GM23248 (cell line): ENCODE results near the gene RIT2. TPM values are rescaled to one million over a fixed set of nuclear protein-coding genes. Genes with fewer than 3 reads are reported as not detected.

Experiments used
- DNase-seq: peaks from one replicate; pipeline ENCODE4 v3.0.0-alpha.2; 2015
- H2AFZ ChIP-seq: fragments of 200-600 bp; sonication (generic); 2 replicates; pipeline ENCODE4 v1.6.1; 2016; ENCODE audit warnings: antibody characterized with exemption
- H3F3A ChIP-seq: fragments of 200-600 bp; sonication (generic); 2 replicates; pipeline ENCODE4 v1.6.1; 2016; ENCODE audit warnings: mild to moderate bottlenecking, antibody characterized with exemption, mixed run types; ENCODE audit not compliant: insufficient read depth
- H3K27ac ChIP-seq: fragments of 200-600 bp; sonication (generic); 2 replicates; pipeline ENCODE4 v1.5.1; 2016; ENCODE audit warnings: mild to moderate bottlenecking
- H3K27me3 ChIP-seq: fragments of 200-600 bp; sonication (generic); replicated peaks from 2 replicates; pipeline ENCODE4 v1.6.1; 2016; ENCODE audit warnings: mild to moderate bottlenecking; ENCODE audit not compliant: insufficient read depth
- H3K36me3 ChIP-seq: fragments of 200-600 bp; sonication (generic); 2 replicates; pipeline ENCODE4 v1.6.1; 2016; ENCODE audit warnings: low read depth, mild to moderate bottlenecking
- H3K4me1 ChIP-seq: fragments of 200-600 bp; sonication (generic); 2 replicates; pipeline ENCODE4 v1.6.1; 2016; ENCODE audit warnings: mild to moderate bottlenecking; ENCODE audit not compliant: insufficient read depth
- H3K4me2 ChIP-seq: fragments of 200-600 bp; sonication (generic); one replicate; pipeline ENCODE4 v1.6.1; 2016; ENCODE audit warnings: mild to moderate bottlenecking; ENCODE audit not compliant: unreplicated experiment
- H3K4me3 ChIP-seq: fragments of 200-600 bp; sonication (generic); 2 replicates; pipeline ENCODE4 v1.5.1; 2016; ENCODE audit warnings: mild to moderate bottlenecking
- H3K79me2 ChIP-seq: fragments of 200-600 bp; sonication (generic); 2 replicates; pipeline ENCODE4 v1.6.1; 2016; ENCODE audit warnings: mild to moderate bottlenecking; ENCODE audit not compliant: insufficient read depth
- H3K9ac ChIP-seq: fragments of 200-600 bp; sonication (generic); 2 replicates; pipeline ENCODE4 v1.6.1; 2016; ENCODE audit warnings: mild to moderate bottlenecking
- H3K9me2 ChIP-seq: fragments of 200-600 bp; sonication (generic); 2 replicates; pipeline ENCODE4 v1.6.1; 2016; ENCODE audit warnings: mixed run types, mild to moderate bottlenecking, moderate library complexity; ENCODE audit not compliant: insufficient read depth
- H3K9me3 ChIP-seq: fragments of 200-600 bp; sonication (generic); one replicate; pipeline ENCODE4 v1.6.1; 2017; ENCODE audit warnings: low read depth
- H4K20me1 ChIP-seq: fragments of 200-600 bp; sonication (generic); 2 replicates; pipeline ENCODE4 v1.6.0; 2016; ENCODE audit not compliant: insufficient read depth
- EZH2 ChIP-seq: fragments of 200-600 bp; sonication (generic); IDR thresholded peaks from 2 replicates; pipeline ENCODE4 v1.6.1; 2018; ENCODE audit warnings: antibody characterized with exemption, mild to moderate bottlenecking; ENCODE audit not compliant: insufficient read depth, poor library complexity, severe bottlenecking
- EZH2phosphoT487 ChIP-seq: fragments of 200-600 bp; sonication (generic); IDR thresholded peaks from 2 replicates; pipeline ENCODE4 v1.6.1; 2018; ENCODE audit warnings: antibody characterized with exemption, moderate library complexity, mild to moderate bottlenecking, low read depth; ENCODE audit not compliant: insufficient read depth
- WGBS, 2 experiments: methylation state at CpG; one replicate each; pipeline ENCODE4 v1.1.6; 2015 to 2017; ENCODE audit warnings: low lambda C conversion rate in 2 of 2, low coverage in 1 of 2; ENCODE audit errors: missing lambda C conversion rate in 2 of 2; 5-methylcytosine and 5-hydroxymethylcytosine counted together
- in situ Hi-C: fragments of 300-500 bp; cut with MboI; formaldehyde crosslinking; loops from 2 replicates; pipeline ENCODE4 v1.15.0; 2020
- polyA plus RNA-seq: library from polyadenylated mRNA; unstranded; fragments of >200 nt; fragmentation: Nextera tagmentation; extraction: Ambion mirVana; gene quantifications from 2 replicates; pipeline ENCODE4 v1.2.1, GENCODE V29; 2016
- total RNA-seq: library from RNA; depleted of rRNA; stranded (reverse); fragments of >200 nt; shearing (Covaris generic); gene quantifications from 2 replicates; pipeline ENCODE4 v1.2.3, GENCODE V29; 2014

Gene RIT2
- total and polyA plus RNA-seq, 2 experiments from 2014 or later: not detected

GRCh38 chr18:42792731-42793130, 322.8 kb downstream of the RIT2 start:
- H3K36me3 ChIP-seq: no peaks in the 10 kb centered on the region
- H3K27me3 ChIP-seq: no peaks in the 10 kb centered on the region
- in situ Hi-C loops: no loop called here
- no peak overlapping the region for H3K27ac ChIP-seq
- H3K9me2 ChIP-seq: no peaks in the 10 kb centered on the region
- H4K20me1 ChIP-seq: no peaks in the 10 kb centered on the region
- H3K9me3 ChIP-seq: no peaks in the 10 kb centered on the region
- no peak for DNase-seq
- H3K9ac ChIP-seq: no peak overlapping the region
- no peak for TF ChIP-seq EZH2
- no peak for TF ChIP-seq EZH2phosphoT487
- H3K4me2 ChIP-seq: no peak overlapping the region
- H2AFZ ChIP-seq: no peak overlapping the region
- no peaks in the 10 kb centered on the region for H3F3A ChIP-seq
- H3K79me2 ChIP-seq: no peaks in the 10 kb centered on the region
- H3K4me3 ChIP-seq: no peak overlapping the region
- no peaks in the 10 kb centered on the region for H3K4me1 ChIP-seq

GRCh38 chr18:42784632-42785031, 330.9 kb downstream of the RIT2 start:
- in situ Hi-C loops: no loop called here
- H3K27me3 ChIP-seq: no peaks in the 10 kb centered on the region
- no peaks in the 10 kb centered on the region for H3K9me2 ChIP-seq
- no peaks in the 10 kb centered on the region for H3K4me1 ChIP-seq
- H2AFZ ChIP-seq: no peak overlapping the region
- no peak for TF ChIP-seq EZH2phosphoT487
- TF ChIP-seq EZH2: no peak
- no peak for DNase-seq
- H3K36me3 ChIP-seq: no peaks in the 10 kb centered on the region
- no peaks in the 10 kb centered on the region for H3K79me2 ChIP-seq
- no peak overlapping the region for H3K4me2 ChIP-seq
- H3K9me3 ChIP-seq: no peaks in the 10 kb centered on the region
- 1 to 6% methylated on average over 2 of the region's 2 CpGs for WGBS, 2 experiments
- no peaks in the 10 kb centered on the region for H3F3A ChIP-seq
- no peak overlapping the region for H3K4me3 ChIP-seq
- H4K20me1 ChIP-seq: no peaks in the 10 kb centered on the region
- H3K9ac ChIP-seq: no peak overlapping the region
- H3K27ac ChIP-seq: no peak overlapping the region

GRCh38 chr18:42782929-42783328, 332.6 kb downstream of the RIT2 start:
- WGBS, 2 experiments: 12 to 13% methylated on average over 4 of the region's 4 CpGs
- no peak for DNase-seq
- H3K27ac ChIP-seq: no peak overlapping the region

GRCh38 chr18:42781298-42781815, 334.1 kb downstream of the RIT2 start:
- no peak for DNase-seq

More at GRCh38 chr18:42782929-42783328, 332.6 kb downstream of the RIT2 start:
- Histone ChIP-seq H3K36me3 (no peaks in the 10 kb centered on the region), H4K20me1 (no peaks in the 10 kb centered on the region), H3K79me2 (no peaks in the 10 kb centered on the region), H3K4me2 (no peak overlapping the region), H3F3A (no peaks in the 10 kb centered on the region), H3K9me2 (no peaks in the 10 kb centered on the region), H3K9me3 (no peaks in the 10 kb centered on the region), H2AFZ (no peak overlapping the region), H3K27me3 (no peaks in the 10 kb centered on the region), H3K9ac (no peak overlapping the region), H3K4me3 (no peak overlapping the region), H3K4me1 (no peaks in the 10 kb centered on the region)
- no peak for TF ChIP-seq EZH2
- TF ChIP-seq EZH2phosphoT487: no peak
- in situ Hi-C loops: no loop called here

GRCh38 chr18:42780171-42780570, 335.3 kb downstream of the RIT2 start:
- H3K9me3 ChIP-seq: no peaks in the 10 kb centered on the region
- H2AFZ ChIP-seq: no peak overlapping the region
- H3K4me1 ChIP-seq: no peaks in the 10 kb centered on the region
- TF ChIP-seq EZH2phosphoT487 (no peak), EZH2 (no peak)
- H4K20me1 ChIP-seq: no peaks in the 10 kb centered on the region
- DNase-seq: no peak
- H3K9me2 ChIP-seq: no peaks in the 10 kb centered on the region
- no peaks in the 10 kb centered on the region for H3K79me2 ChIP-seq
- H3K36me3 ChIP-seq: no peaks in the 10 kb centered on the region
- in situ Hi-C loops: no loop called here
- no peak overlapping the region for H3K4me2 ChIP-seq
- H3K9ac ChIP-seq: no peak overlapping the region
- no peaks in the 10 kb centered on the region for H3F3A ChIP-seq
- no peaks in the 10 kb centered on the region for H3K27me3 ChIP-seq
- H3K4me3 ChIP-seq: no peak overlapping the region
- H3K27ac ChIP-seq: no peak overlapping the region

More at GRCh38 chr18:42781298-42781815, 334.1 kb downstream of the RIT2 start:
- in situ Hi-C loops: no loop called here
- Histone ChIP-seq H3K4me3 (no peak overlapping the region), H3K9ac (no peak overlapping the region), H4K20me1 (no peaks in the 10 kb centered on the region), H3K79me2 (no peaks in the 10 kb centered on the region), H3K4me1 (no peaks in the 10 kb centered on the region), H3K4me2 (no peak overlapping the region), H3K9me3 (no peaks in the 10 kb centered on the region), H3K9me2 (no peaks in the 10 kb centered on the region), H3K27ac (no peak overlapping the region), H3F3A (no peaks in the 10 kb centered on the region), H3K27me3 (no peaks in the 10 kb centered on the region), H2AFZ (no peak overlapping the region), H3K36me3 (no peaks in the 10 kb centered on the region)
- no peak for TF ChIP-seq EZH2phosphoT487
- TF ChIP-seq EZH2: no peak
- WGBS, 2 experiments: 34 to 45% methylated on average over 5 of the region's 5 CpGs
